Endodermal cell (in vitro differentiated cells): ENCODE results near the gene SLC39A9. TPM values are rescaled to one million over a fixed set of nuclear protein-coding genes. Genes with fewer than 3 reads are reported as not detected.

Source experiments
- DNase-seq: peaks from one replicate; pipeline ENCODE4 v3.0.0-alpha.2; 2017
- H3K27ac ChIP-seq: 2 replicates; pipeline ENCODE4 v1.5.1; 2013; ENCODE audit warnings: mild to moderate bottlenecking, low read depth, low read length, moderate library complexity
- H3K27me3 ChIP-seq: 2 replicates; pipeline ENCODE4 v1.6.1; 2013; ENCODE audit warnings: mild to moderate bottlenecking, low read length, moderate library complexity; ENCODE audit not compliant: insufficient read depth, control insufficient read depth, poor library complexity, severe bottlenecking
- H3K36me3 ChIP-seq: 2 replicates; pipeline ENCODE4 v1.7.0; 2013; ENCODE audit warnings: mild to moderate bottlenecking, low read length, moderate library complexity; ENCODE audit not compliant: control insufficient read depth, insufficient read depth
- H3K4me1 ChIP-seq: one replicate; pipeline ENCODE4 v1.7.0; 2013; ENCODE audit warnings: low read length; ENCODE audit not compliant: control insufficient read depth, insufficient read depth
- H3K4me3 ChIP-seq: 2 replicates; pipeline ENCODE4 v1.5.1; 2013; ENCODE audit warnings: mild to moderate bottlenecking, low read length, moderate library complexity
- H3K9ac ChIP-seq: 2 replicates; pipeline ENCODE4 v1.6.1; 2013; ENCODE audit warnings: mild to moderate bottlenecking, low read length, moderate library complexity; ENCODE audit not compliant: poor library complexity, severe bottlenecking; ENCODE audit errors: extremely low read depth
- H3K9me3 ChIP-seq: 2 replicates; pipeline ENCODE4 v1.6.1; 2013; ENCODE audit warnings: mild to moderate bottlenecking, low read length, moderate library complexity; ENCODE audit not compliant: control insufficient read depth
- H3K27ac Mint-ChIP-seq: 2 replicates; pipeline ENCODE4 v1.8.0; 2020; ENCODE audit warnings: mixed read lengths
- H3K27me3 Mint-ChIP-seq: 2 replicates; pipeline ENCODE4 v1.8.0; 2021; ENCODE audit warnings: mild to moderate bottlenecking, mixed read lengths; ENCODE audit not compliant: insufficient read depth
- H3K36me3 Mint-ChIP-seq: 2 replicates; pipeline ENCODE4 v1.8.0; 2020; ENCODE audit warnings: low read depth, mixed read lengths
- H3K4me1 Mint-ChIP-seq: 2 replicates; pipeline ENCODE4 v1.8.0; 2020; ENCODE audit warnings: mixed read lengths
- H3K4me3 Mint-ChIP-seq: 2 replicates; pipeline ENCODE4 v1.8.0; 2020; ENCODE audit warnings: mild to moderate bottlenecking, moderate library complexity, mixed read lengths
- H3K9me3 Mint-ChIP-seq: 2 replicates; pipeline ENCODE4 v1.8.0; 2020; ENCODE audit warnings: mild to moderate bottlenecking, mixed read lengths
- CTCF ChIP-seq: fragments of 200-600 bp; sonication (generic); conservative IDR thresholded peaks from 2 replicates; pipeline ENCODE4 v1.5.0; 2021; ENCODE audit warnings: antibody characterized with exemption, mild to moderate bottlenecking
- WGBS, 2 experiments: methylation state at CpG; one replicate each; pipeline versions ENCODE4 v1.1.5 to v1.1.7; 2013; ENCODE audit warnings: missing lambda C conversion rate in 2 of 2, mixed read lengths in 1 of 2; ENCODE audit not compliant: insufficient coverage in 1 of 2, insufficient read length in 1 of 2; 5-methylcytosine and 5-hydroxymethylcytosine counted together
- total RNA-seq, 2 donors: library from RNA; stranded (reverse); fragmentation: NEBNext Ultra II Directional in 1 of 2; extraction: Animal tissue kit (Norgen Biotek cat#: 25700) in 1 of 2; gene quantifications; 2 replicates in 1 of 2; 3 replicates in 1 of 2; pipeline ENCODE4 v1.2.1, GENCODE V29; 2021

SLC39A9 gene
- total RNA-seq, 2 donors from 2014 or later, result 40.8 to 53.8 TPM

- Mint-ChIP-seq H3K4me3 (peak overlapping the region; percentile 56), H3K27me3 (peaks cover 86% of the 10 kb centered on the region), H3K4me1 (peaks cover 8% of the 10 kb centered on the region), H3K9me3 (peaks cover under 1% of the 10 kb centered on the region), H3K36me3 (no peaks in the 10 kb centered on the region), H3K27ac (no peak overlapping the region)
- no peak overlapping the region for H3K9ac ChIP-seq
- H3K36me3 ChIP-seq, result no peaks in the 10 kb centered on the region
- 2 to 4% methylated on average over 33 to 54 of the region's 54 CpGs for WGBS, 2 experiments
- TF ChIP-seq CTCF, result no peak
- peaks cover 69% of the 10 kb centered on the region for H3K27me3 ChIP-seq
- H3K4me3 ChIP-seq, result peak overlapping the region; percentile 78
- H3K27ac ChIP-seq, result no peak overlapping the region
- DNase-seq, result no peak
- H3K4me1 ChIP-seq, result peaks cover 5% of the 10 kb centered on the region
- no peaks in the 10 kb centered on the region for H3K9me3 ChIP-seq
Measured at GRCh38 chr14:69483765-69484443, 85.4 kb downstream of the SLC39A9 start.

DNA sequence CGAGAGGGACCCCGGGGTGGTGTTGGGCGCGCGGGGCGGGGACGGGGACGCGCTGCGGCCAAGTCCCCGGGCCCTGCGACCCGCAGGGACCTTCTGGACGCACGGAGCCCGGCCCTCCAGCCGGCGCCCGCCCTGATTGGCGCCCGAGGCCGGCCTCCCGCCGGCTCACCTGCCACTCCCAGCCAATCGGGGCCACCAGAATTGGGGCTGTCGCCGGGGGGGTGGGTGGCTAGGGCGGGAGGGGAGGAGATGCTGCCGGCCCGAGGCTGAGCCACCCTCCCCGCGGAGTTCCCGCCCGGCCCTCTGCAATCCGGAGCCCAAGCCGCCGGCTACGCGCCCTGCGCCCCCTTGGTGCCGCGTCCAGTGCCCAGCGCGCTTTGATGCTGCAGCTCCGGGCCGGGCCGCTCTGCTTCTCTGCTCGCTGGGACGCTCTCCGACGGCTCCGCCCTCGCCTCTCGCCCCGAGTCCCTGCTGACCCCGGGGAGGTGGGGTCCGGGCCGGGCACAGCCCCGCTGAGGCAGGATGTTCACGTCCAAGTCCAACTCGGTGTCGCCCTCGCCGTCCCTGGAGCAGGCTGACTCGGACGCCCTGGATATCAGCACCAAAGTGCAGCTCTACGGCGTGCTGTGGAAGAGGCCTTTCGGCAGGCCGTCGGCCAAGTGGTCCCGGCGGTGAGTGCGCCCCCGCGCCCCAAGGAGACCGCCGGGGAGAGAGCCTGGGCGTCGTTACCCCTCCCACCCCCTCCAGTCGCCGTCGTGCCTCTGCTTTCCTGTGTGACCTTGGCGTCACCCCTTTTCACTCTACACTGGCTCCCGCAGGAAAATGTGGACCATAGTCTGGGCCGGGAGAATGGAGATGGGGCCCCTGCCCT is 86.2 kb downstream of the SLC39A9 start, which contains the start of gene PLEKHD1:
TSS of gene PLEKHD1 (plus strand) at position 285 of the 871 bp plus-strand sequence. CDS start at position 523, 238 bp downstream.
- Histone ChIP-seq H3K36me3 (no peaks in the 10 kb centered on the region), H3K9me3 (no peaks in the 10 kb centered on the region), H3K4me1 (peaks cover 5% of the 10 kb centered on the region), H3K27me3 (peaks cover 69% of the 10 kb centered on the region), H3K27ac (no peak within 1 kb of the TSS), H3K9ac (no peak within 1 kb of the TSS), H3K4me3 (peak within 1 kb of the TSS; percentile 78)
- peak; percentile 96 for DNase-seq
- Mint-ChIP-seq H3K4me1 (peaks cover 8% of the 10 kb centered on the region), H3K27ac (no peak within 1 kb of the TSS), H3K9me3 (no peaks in the 10 kb centered on the region), H3K4me3 (peak within 1 kb of the TSS; percentile 56), H3K36me3 (no peaks in the 10 kb centered on the region), H3K27me3 (peaks cover 85% of the 10 kb centered on the region)
- TF ChIP-seq CTCF, result peak; percentile 18
- WGBS, 2 experiments, result 1 to 6% methylated on average over 41 to 86 of the region's 86 CpGs

DNA sequence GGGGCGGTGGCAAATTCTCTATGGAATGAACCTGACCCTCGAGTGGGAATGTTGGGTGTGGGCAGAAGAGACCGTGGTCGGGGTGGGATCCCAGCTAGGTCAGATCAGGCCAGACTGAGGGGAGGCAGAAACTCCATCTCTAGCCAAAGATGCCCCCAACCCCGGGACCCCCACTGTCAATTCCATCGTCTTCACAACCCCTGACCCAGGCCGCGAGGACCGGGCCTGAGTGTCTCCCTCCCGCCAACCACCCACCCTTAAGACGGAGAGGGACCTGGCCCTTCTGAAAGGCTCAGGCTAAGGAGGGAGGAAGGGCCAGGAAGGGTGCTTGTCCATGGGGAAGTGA is 86.8 kb downstream of the SLC39A9 start:
- peaks cover 5% of the 10 kb centered on the region for H3K4me1 ChIP-seq
- Mint-ChIP-seq H3K36me3 (no peaks in the 10 kb centered on the region), H3K9me3 (no peaks in the 10 kb centered on the region), H3K4me3 (peak overlapping the region; percentile 56), H3K27me3 (peaks cover 82% of the 10 kb centered on the region), H3K4me1 (peaks cover 8% of the 10 kb centered on the region), H3K27ac (no peak overlapping the region)
- no peak for TF ChIP-seq CTCF
- peaks cover 63% of the 10 kb centered on the region for H3K27me3 ChIP-seq
- H3K27ac ChIP-seq, result no peak overlapping the region
- no peaks in the 10 kb centered on the region for H3K9me3 ChIP-seq
- no peak overlapping the region for H3K4me3 ChIP-seq
- H3K9ac ChIP-seq, result no peak overlapping the region
- 48 to 79% methylated on average over 4 to 11 of the region's 11 CpGs for whole genome bisulfite sequencing, 2 experiments
- no peak for DNase-seq
- no peaks in the 10 kb centered on the region for H3K36me3 ChIP-seq
